GM23338 (cell line): ENCODE results near the gene GRK4. TPM values are rescaled to one million over a fixed set of nuclear protein-coding genes. Genes with fewer than 3 reads are reported as not detected.
A peak's percentile ranks its signal among the peaks of the same experiment; 100 is the strongest.

Experiments used
- ATAC-seq: fragments of 200-7000 bp; cut with Tn5 transposase; 3 replicates; pipeline ENCODE4 v1.9.1; 2020
- DNase-seq: peaks from one replicate; pipeline ENCODE4 v3.0.0-alpha.2; 2015; ENCODE audit warnings: low spot score
- H2AFZ ChIP-seq: fragments of 200-600 bp; sonication (generic); 2 replicates; pipeline ENCODE4 v1.8.0; 2016; ENCODE audit warnings: antibody characterized with exemption, mild to moderate bottlenecking, moderate library complexity
- H3F3A ChIP-seq: fragments of 200-600 bp; sonication (generic); replicated peaks from 2 replicates; pipeline ENCODE4 v1.8.0; 2017; ENCODE audit warnings: antibody characterized with exemption, mixed run types, low read depth
- H3K27ac ChIP-seq: fragments of 200-600 bp; sonication (generic); 2 replicates; pipeline ENCODE4 v1.6.1; 2016; ENCODE audit warnings: low read depth
- H3K27me3 ChIP-seq: fragments of 200-600 bp; sonication (generic); 2 replicates; pipeline ENCODE4 v1.8.0; 2016; ENCODE audit warnings: mild to moderate bottlenecking, mixed run types, moderate library complexity; ENCODE audit not compliant: insufficient read depth
- H3K36me3 ChIP-seq: fragments of 200-600 bp; sonication (generic); 2 replicates; pipeline ENCODE4 v1.8.0; 2016; ENCODE audit warnings: mild to moderate bottlenecking; ENCODE audit not compliant: insufficient read depth
- H3K4me1 ChIP-seq: fragments of 200-600 bp; sonication (generic); 2 replicates; pipeline ENCODE4 v1.8.0; 2016; ENCODE audit warnings: mild to moderate bottlenecking, moderate library complexity; ENCODE audit not compliant: insufficient read depth
- H3K4me2 ChIP-seq: fragments of 200-600 bp; sonication (generic); 2 replicates; pipeline ENCODE4 v1.7.1; 2017; ENCODE audit warnings: mixed run types
- H3K4me3 ChIP-seq: fragments of 200-600 bp; sonication (generic); 2 replicates; pipeline ENCODE4 v1.6.1; 2016; ENCODE audit warnings: mixed run types
- H3K79me2 ChIP-seq: fragments of 200-600 bp; sonication (generic); replicated peaks from 2 replicates; pipeline ENCODE4 v1.8.0; 2017; ENCODE audit warnings: mild to moderate bottlenecking; ENCODE audit not compliant: insufficient read depth
- H3K9me2 ChIP-seq: fragments of 200-600 bp; sonication (generic); 2 replicates; pipeline ENCODE4 v1.8.0; 2017; ENCODE audit not compliant: insufficient read depth
- H4K20me1 ChIP-seq: fragments of 200-600 bp; sonication (generic); replicated peaks from 2 replicates; pipeline ENCODE4 v1.8.0; 2017; ENCODE audit warnings: mild to moderate bottlenecking; ENCODE audit not compliant: insufficient read depth
- H3K27ac Mint-ChIP-seq: 2 replicates; pipeline ENCODE4 v1.8.0; 2020; ENCODE audit warnings: inconsistent platforms, mild to moderate bottlenecking, moderate library complexity, mixed read lengths
- H3K27me3 Mint-ChIP-seq: 3 replicates; pipeline ENCODE4 v1.8.0; 2022; ENCODE audit warnings: low read depth, mild to moderate bottlenecking, moderate library complexity, mixed read lengths, inconsistent platforms; ENCODE audit not compliant: insufficient read depth, poor library complexity
- H3K36me3 Mint-ChIP-seq: 3 replicates; pipeline ENCODE4 v1.8.0; 2021; ENCODE audit warnings: low read depth, mild to moderate bottlenecking, inconsistent platforms, moderate library complexity, mixed read lengths
- H3K4me1 Mint-ChIP-seq: 3 replicates; pipeline ENCODE4 v1.8.0; 2020; ENCODE audit warnings: mild to moderate bottlenecking, inconsistent platforms, mixed read lengths
- H3K4me3 Mint-ChIP-seq: 3 replicates; pipeline ENCODE4 v1.8.0; 2021; ENCODE audit warnings: moderate library complexity, mild to moderate bottlenecking, inconsistent platforms, mixed read lengths
- H3K9me3 Mint-ChIP-seq: 3 replicates; pipeline ENCODE4 v1.8.0; 2020; ENCODE audit warnings: moderate library complexity, mild to moderate bottlenecking, inconsistent platforms, mixed read lengths
- CREB1 ChIP-seq: fragments of 250-450 bp; sonication (Bioruptor Pico); IDR thresholded peaks from 2 replicates; pipeline ENCODE4 v1.5.0; 2020; ENCODE audit warnings: low read depth, mild to moderate bottlenecking, moderate library complexity
- EZH2phosphoT487 ChIP-seq: fragments of 200-600 bp; sonication (generic); IDR thresholded peaks from one replicate; pipeline ENCODE4 v1.8.1; 2018; ENCODE audit warnings: antibody characterized with exemption; ENCODE audit not compliant: unreplicated experiment
- JUNB ChIP-seq: IDR thresholded peaks from one replicate; pipeline ENCODE4 v1.6.1; 2016; ENCODE audit warnings: antibody characterized with exemption; ENCODE audit not compliant: unreplicated experiment
- NANOG ChIP-seq: IDR thresholded peaks from 2 replicates; pipeline ENCODE4 v1.6.1; 2016; ENCODE audit warnings: antibody characterized with exemption, borderline replicate concordance
- POLR2AphosphoS5 ChIP-seq: IDR thresholded peaks from 2 replicates; pipeline ENCODE4 v1.6.1; 2016; ENCODE audit warnings: antibody characterized with exemption, low read depth
- STAT1 ChIP-seq: IDR thresholded peaks from one replicate; pipeline ENCODE4 v1.6.1; 2016; ENCODE audit warnings: antibody characterized with exemption; ENCODE audit not compliant: unreplicated experiment
- ZNF114 ChIP-seq: fragments of 250-450 bp; sonication (Bioruptor Pico); IDR thresholded peaks from 2 replicates; pipeline ENCODE4 v1.5.0; 2020; ENCODE audit warnings: mild to moderate bottlenecking, moderate library complexity
- ZNF331 ChIP-seq: fragments of 250-450 bp; sonication (Bioruptor Pico); IDR thresholded peaks from 2 replicates; pipeline ENCODE4 v1.5.0; 2020; ENCODE audit warnings: low read depth, mild to moderate bottlenecking, moderate library complexity
- polyA plus RNA-seq: library from polyadenylated mRNA; unstranded; fragments of >200 nt; fragmentation: Nextera tagmentation; extraction: Ambion mirVana; gene quantifications from 2 replicates; pipeline ENCODE4 v1.2.1, GENCODE V29; 2016
- total RNA-seq: library from RNA; depleted of rRNA; stranded (reverse); fragments of >200 nt; shearing (Covaris generic); gene quantifications from 2 replicates; pipeline ENCODE4 v1.2.3, GENCODE V29; 2014
- TF ChIP-seq, protein P1 (sequence below): IDR thresholded peaks from 2 replicates; pipeline ENCODE4 v1.6.1; 2016; ENCODE audit warnings: antibody characterized with exemption
- TF ChIP-seq, protein P2 (sequence below): fragments of 250-450 bp; sonication (Bioruptor Pico); IDR thresholded peaks from 2 replicates; pipeline ENCODE4 v1.5.0; 2020; ENCODE audit warnings: mild to moderate bottlenecking, moderate library complexity
- TF ChIP-seq, protein P3 (sequence below), 2 experiments: fragments of 200-600 bp in 1 of 2; sonication (generic) in 1 of 2; conservative IDR thresholded peaks; 2 replicates each; pipeline versions ENCODE4 v1.5.1 to v1.6.1; 2016 to 2017; ENCODE audit warnings: antibody characterized with exemption in 2 of 2, low read depth in 2 of 2, mild to moderate bottlenecking in 2 of 2, moderate library complexity in 1 of 2

GRK4 gene
- total and polyA plus RNA-seq, 2 experiments from 2014 or later, result 1.3 to 1.4 TPM

DNA sequence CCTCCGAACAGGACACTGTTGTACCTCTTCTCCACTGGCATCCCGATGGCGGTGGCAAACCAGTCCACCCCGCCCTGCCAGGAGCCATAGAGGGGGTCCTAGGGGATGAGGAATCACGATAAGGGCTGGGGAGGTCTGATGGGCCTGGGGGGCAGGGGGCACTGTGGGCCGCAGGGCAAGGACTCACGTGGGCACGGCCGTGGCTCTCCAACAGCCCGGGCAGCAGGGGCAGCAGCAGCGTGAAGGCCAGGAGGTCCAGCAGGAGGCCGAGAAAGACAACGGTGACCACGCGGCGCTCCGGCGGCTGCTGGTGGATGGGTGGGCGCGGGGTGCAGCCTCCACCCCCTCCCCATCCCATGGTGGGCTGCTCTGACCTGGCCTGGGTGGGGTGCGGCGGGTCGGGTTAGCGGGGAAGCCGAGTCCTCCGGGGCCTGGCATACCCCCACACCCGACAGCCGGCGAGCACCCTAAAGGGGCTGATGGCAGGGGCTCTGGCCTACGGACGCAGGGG lies 29.8 kb upstream of the GRK4 start:
- peaks cover 59% of the 10 kb centered on the region for H3K36me3 Mint-ChIP-seq
- H3K4me3 Mint-ChIP-seq, result peak overlapping the region; percentile 76
- Histone ChIP-seq H3F3A (peaks cover 26% of the 10 kb centered on the region; the same call in 1 of the 2 replicates), H4K20me1 (peaks cover 19% of the 10 kb centered on the region), H3K4me2 (peak overlapping the region; percentile 74), H3K36me3 (peaks cover 16% of the 10 kb centered on the region), H3K27ac (no peak overlapping the region), H3K27me3 (no peaks in the 10 kb centered on the region), H3K9me2 (no peaks in the 10 kb centered on the region), H3K4me3 (peak overlapping the region; percentile 67), H3K79me2 (peaks cover 17% of the 10 kb centered on the region), H3K4me1 (peaks cover 4% of the 10 kb centered on the region; the same call in 1 of the 2 replicates), H2AFZ (no peak overlapping the region)
- ATAC-seq, result peak; percentile 9
- H3K27ac Mint-ChIP-seq, result no peak overlapping the region; the same call in 1 of the 2 replicates
- TF ChIP-seq, protein P1, sequence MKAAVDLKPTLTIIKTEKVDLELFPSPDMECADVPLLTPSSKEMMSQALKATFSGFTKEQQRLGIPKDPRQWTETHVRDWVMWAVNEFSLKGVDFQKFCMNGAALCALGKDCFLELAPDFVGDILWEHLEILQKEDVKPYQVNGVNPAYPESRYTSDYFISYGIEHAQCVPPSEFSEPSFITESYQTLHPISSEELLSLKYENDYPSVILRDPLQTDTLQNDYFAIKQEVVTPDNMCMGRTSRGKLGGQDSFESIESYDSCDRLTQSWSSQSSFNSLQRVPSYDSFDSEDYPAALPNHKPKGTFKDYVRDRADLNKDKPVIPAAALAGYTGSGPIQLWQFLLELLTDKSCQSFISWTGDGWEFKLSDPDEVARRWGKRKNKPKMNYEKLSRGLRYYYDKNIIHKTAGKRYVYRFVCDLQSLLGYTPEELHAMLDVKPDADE, result no peak
- TF ChIP-seq ZNF114 (CRISPR knock-in tag) (no peak), NANOG (no peak), EZH2phosphoT487 (no peak), ZNF331 (CRISPR knock-in tag) (no peak), CREB1 (CRISPR knock-in tag) (no peak), STAT1 (no peak), JUNB (no peak), POLR2AphosphoS5 (no peak)
- TF ChIP-seq, protein P2, sequence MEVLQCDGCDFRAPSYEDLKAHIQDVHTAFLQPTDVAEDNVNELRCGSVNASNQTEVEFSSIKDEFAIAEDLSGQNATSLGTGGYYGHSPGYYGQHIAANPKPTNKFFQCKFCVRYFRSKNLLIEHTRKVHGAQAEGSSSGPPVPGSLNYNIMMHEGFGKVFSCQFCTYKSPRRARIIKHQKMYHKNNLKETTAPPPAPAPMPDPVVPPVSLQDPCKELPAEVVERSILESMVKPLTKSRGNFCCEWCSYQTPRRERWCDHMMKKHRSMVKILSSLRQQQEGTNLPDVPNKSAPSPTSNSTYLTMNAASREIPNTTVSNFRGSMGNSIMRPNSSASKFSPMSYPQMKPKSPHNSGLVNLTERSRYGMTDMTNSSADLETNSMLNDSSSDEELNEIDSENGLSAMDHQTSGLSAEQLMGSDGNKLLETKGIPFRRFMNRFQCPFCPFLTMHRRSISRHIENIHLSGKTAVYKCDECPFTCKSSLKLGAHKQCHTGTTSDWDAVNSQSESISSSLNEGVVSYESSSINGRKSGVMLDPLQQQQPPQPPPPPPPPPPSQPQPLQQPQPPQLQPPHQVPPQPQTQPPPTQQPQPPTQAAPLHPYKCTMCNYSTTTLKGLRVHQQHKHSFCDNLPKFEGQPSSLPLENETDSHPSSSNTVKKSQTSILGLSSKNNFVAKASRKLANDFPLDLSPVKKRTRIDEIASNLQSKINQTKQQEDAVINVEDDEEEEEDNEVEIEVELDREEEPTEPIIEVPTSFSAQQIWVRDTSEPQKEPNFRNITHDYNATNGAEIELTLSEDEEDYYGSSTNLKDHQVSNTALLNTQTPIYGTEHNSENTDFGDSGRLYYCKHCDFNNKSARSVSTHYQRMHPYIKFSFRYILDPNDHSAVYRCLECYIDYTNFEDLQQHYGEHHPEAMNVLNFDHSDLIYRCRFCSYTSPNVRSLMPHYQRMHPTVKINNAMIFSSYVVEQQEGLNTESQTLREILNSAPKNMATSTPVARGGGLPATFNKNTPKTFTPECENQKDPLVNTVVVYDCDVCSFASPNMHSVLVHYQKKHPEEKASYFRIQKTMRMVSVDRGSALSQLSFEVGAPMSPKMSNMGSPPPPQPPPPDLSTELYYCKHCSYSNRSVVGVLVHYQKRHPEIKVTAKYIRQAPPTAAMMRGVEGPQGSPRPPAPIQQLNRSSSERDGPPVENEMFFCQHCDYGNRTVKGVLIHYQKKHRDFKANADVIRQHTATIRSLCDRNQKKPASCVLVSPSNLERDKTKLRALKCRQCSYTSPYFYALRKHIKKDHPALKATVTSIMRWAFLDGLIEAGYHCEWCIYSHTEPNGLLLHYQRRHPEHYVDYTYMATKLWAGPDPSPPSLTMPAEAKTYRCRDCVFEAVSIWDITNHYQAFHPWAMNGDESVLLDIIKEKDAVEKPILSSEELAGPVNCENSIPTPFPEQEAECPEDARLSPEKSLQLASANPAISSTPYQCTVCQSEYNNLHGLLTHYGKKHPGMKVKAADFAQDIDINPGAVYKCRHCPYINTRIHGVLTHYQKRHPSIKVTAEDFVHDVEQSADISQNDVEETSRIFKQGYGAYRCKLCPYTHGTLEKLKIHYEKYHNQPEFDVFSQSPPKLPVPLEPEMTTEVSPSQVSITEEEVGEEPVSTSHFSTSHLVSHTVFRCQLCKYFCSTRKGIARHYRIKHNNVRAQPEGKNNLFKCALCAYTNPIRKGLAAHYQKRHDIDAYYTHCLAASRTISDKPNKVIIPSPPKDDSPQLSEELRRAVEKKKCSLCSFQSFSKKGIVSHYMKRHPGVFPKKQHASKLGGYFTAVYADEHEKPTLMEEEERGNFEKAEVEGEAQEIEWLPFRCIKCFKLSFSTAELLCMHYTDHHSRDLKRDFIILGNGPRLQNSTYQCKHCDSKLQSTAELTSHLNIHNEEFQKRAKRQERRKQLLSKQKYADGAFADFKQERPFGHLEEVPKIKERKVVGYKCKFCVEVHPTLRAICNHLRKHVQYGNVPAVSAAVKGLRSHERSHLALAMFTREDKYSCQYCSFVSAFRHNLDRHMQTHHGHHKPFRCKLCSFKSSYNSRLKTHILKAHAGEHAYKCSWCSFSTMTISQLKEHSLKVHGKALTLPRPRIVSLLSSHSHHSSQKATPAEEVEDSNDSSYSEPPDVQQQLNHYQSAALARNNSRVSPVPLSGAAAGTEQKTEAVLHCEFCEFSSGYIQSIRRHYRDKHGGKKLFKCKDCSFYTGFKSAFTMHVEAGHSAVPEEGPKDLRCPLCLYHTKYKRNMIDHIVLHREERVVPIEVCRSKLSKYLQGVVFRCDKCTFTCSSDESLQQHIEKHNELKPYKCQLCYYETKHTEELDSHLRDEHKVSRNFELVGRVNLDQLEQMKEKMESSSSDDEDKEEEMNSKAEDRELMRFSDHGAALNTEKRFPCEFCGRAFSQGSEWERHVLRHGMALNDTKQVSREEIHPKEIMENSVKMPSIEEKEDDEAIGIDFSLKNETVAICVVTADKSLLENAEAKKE, result no peak
- TF ChIP-seq, protein P3, sequence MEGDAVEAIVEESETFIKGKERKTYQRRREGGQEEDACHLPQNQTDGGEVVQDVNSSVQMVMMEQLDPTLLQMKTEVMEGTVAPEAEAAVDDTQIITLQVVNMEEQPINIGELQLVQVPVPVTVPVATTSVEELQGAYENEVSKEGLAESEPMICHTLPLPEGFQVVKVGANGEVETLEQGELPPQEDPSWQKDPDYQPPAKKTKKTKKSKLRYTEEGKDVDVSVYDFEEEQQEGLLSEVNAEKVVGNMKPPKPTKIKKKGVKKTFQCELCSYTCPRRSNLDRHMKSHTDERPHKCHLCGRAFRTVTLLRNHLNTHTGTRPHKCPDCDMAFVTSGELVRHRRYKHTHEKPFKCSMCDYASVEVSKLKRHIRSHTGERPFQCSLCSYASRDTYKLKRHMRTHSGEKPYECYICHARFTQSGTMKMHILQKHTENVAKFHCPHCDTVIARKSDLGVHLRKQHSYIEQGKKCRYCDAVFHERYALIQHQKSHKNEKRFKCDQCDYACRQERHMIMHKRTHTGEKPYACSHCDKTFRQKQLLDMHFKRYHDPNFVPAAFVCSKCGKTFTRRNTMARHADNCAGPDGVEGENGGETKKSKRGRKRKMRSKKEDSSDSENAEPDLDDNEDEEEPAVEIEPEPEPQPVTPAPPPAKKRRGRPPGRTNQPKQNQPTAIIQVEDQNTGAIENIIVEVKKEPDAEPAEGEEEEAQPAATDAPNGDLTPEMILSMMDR (conservative IDR thresholded peaks at IDR 0.05; ENCODE audit: low read depth in 2 of 2), result no peak
- no peak for DNase-seq
- no peaks in the 10 kb centered on the region for H3K9me3 Mint-ChIP-seq
- H3K4me1 Mint-ChIP-seq, result peaks cover 27% of the 10 kb centered on the region
- H3K27me3 Mint-ChIP-seq, result peaks cover 19% of the 10 kb centered on the region
